ENCODE results near the gene LANCL1. TPM values are rescaled to one million over a fixed set of nuclear protein-coding genes. Genes with fewer than 3 reads are reported as not detected.

LANCL1 gene, protein sequence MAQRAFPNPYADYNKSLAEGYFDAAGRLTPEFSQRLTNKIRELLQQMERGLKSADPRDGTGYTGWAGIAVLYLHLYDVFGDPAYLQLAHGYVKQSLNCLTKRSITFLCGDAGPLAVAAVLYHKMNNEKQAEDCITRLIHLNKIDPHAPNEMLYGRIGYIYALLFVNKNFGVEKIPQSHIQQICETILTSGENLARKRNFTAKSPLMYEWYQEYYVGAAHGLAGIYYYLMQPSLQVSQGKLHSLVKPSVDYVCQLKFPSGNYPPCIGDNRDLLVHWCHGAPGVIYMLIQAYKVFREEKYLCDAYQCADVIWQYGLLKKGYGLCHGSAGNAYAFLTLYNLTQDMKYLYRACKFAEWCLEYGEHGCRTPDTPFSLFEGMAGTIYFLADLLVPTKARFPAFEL
- total RNA-seq (100 to 1,000 TPM in 1 of 2 donors, 10 to 100 TPM in 1; 48.7 to 167 TPM), polyA plus RNA-seq (ENCODE audit: insufficient read length in 2 of 2) (10 to 100 TPM; 60.1 to 74.4 TPM)
- long read RNA-seq, donor 1, full-length matches to known transcripts: 22 of 22 reads
- long read RNA-seq, donor 1, partial matches to known transcripts: 0 of 22 reads
- long read RNA-seq, donor 1, other reads (novel, unspliced or antisense): 0 of 22 reads
- long read RNA-seq, donor 2, full-length matches to known transcripts: 4 of 4 reads
- long read RNA-seq, donor 2, partial matches to known transcripts: 0 of 4 reads
- long read RNA-seq, donor 2, other reads (novel, unspliced or antisense): 0 of 4 reads
- long read RNA-seq, donor 3, full-length matches to known transcripts: 6 of 6 reads
- long read RNA-seq, donor 3, partial matches to known transcripts: 0 of 6 reads
- long read RNA-seq, donor 3, other reads (novel, unspliced or antisense): 0 of 6 reads
- long read RNA-seq, donor 4, full-length matches to known transcripts: 12 of 12 reads
- long read RNA-seq, donor 4, partial matches to known transcripts: 0 of 12 reads
- long read RNA-seq, donor 4, other reads (novel, unspliced or antisense): 0 of 12 reads

DNA sequence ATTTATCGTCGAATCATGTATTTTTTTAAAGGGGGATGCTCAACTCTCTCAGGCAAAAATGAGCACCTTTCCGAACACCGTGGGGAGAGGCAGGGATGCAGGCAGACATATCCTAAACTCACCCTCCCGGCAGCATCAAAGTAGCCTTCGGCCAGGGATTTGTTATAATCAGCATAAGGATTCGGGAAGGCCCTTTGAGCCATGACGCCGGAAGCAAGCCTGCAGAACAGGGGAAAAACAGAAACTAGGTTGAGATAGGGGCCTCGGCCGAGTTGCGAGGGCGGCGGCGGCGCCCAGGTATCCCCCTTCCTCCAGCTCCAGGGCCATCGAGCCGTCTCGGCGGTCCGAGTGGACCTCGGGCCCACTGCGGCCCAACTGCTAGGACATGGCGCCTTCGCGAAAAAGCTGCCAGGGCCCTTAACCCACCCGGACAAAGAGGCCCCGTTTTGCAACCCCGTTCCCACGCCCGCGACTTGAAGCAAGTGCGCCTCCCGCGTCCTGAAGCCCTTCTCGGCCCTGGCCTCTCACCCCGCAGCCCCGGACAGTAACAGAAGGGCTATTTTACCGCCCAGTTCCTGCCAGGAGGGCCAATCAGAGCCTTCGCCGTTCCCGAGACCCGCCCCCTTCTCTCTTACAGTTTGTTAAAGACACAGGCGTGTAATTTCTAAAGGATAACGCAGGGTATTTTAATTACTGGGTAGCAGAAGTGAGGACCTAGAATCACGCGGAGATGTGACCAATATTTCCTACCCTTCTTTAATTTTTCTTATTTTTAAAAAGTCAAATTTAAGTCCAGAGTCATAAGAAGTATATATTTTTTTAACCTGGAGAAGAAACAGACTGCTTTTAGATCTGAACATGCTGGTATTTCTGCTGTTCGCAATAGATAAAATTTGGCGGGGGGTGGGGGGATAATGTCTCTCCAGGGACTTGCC is at the start of gene LANCL1:
TSS of gene LANCL1 (minus strand) at position 566 of the 935 bp plus-strand sequence. CDS start at position 203, 363 bp downstream.
- 0% methylated on average over 33 of the region's 49 CpGs for WGBS (ENCODE audit: insufficient coverage)
- peak; percentile 73 to 98 (median 86) for DNase-seq (ENCODE audit: low read depth in 4 of 6, low spot score in 6 of 6)
- Histone ChIP-seq H3K4me1 (ENCODE audit: control insufficient read depth, insufficient read depth, low read length) (peaks cover 7% of the 10 kb centered on the region), H3K27ac (ENCODE audit: low read depth, low read length) (peak within 1 kb of the TSS; percentile 88), H3K27me3 (ENCODE audit: control insufficient read depth, insufficient read depth, low read length) (no peaks in the 10 kb centered on the region), H3K9me3 (ENCODE audit: control insufficient read depth, insufficient read depth, low read length) (no peaks in the 10 kb centered on the region), H3K4me3 (ENCODE audit: low read depth, low read length) (peak within 1 kb of the TSS; percentile 96), H3K36me3 (ENCODE audit: control insufficient read depth, insufficient read depth, low read length) (peaks cover 4% of the 10 kb centered on the region)

GRCh38 chr2:210524533-210524932 is 48.0 kb upstream of the LANCL1 start:
- DNase-seq (ENCODE audit: low read depth in 4 of 6, low spot score in 6 of 6): no peak
- Histone ChIP-seq H3K27me3 (ENCODE audit: control insufficient read depth, insufficient read depth, low read length) (no peaks in the 10 kb centered on the region), H3K4me1 (ENCODE audit: control insufficient read depth, insufficient read depth, low read length) (no peaks in the 10 kb centered on the region), H3K36me3 (ENCODE audit: control insufficient read depth, insufficient read depth, low read length) (no peaks in the 10 kb centered on the region), H3K9me3 (ENCODE audit: control insufficient read depth, insufficient read depth, low read length) (no peaks in the 10 kb centered on the region), H3K4me3 (ENCODE audit: low read depth, low read length) (no peak overlapping the region), H3K27ac (ENCODE audit: low read depth, low read length) (no peak overlapping the region)

DNA sequence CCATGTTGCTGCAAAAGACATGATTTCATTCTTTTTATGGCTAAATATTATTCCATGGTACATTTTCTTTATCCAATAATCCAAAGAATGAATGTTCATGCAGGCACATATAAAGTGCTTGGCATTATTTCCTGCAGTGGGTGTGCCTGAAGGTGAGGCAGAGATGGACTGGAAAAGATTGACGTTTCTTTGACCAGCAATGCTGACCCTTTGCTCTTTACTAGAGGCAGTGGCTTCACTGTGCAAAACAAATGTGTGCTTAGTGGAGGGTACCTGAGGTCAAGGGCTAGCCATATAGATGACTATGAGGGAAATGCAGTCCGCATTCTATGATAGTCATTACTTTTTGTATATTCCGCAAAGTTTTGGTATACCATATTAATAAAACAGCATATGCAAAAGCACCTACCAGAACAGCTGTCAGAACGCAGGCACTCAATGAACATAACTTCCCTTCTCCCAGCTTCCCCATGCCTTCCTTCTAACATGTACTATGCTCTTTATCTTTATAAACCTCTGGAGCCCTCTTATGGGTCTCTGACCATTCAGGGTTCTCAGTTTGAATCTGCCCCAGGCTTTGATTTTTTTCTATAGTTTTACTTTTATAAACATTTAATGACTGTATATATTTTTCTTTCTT is 47.2 kb upstream of the LANCL1 start:
- Histone ChIP-seq H3K36me3 (ENCODE audit: control insufficient read depth, insufficient read depth, low read length) (no peaks in the 10 kb centered on the region), H3K4me3 (ENCODE audit: low read depth, low read length) (no peak overlapping the region), H3K4me1 (ENCODE audit: control insufficient read depth, insufficient read depth, low read length) (no peaks in the 10 kb centered on the region), H3K27ac (ENCODE audit: low read depth, low read length) (no peak overlapping the region), H3K27me3 (ENCODE audit: control insufficient read depth, insufficient read depth, low read length) (no peaks in the 10 kb centered on the region), H3K9me3 (ENCODE audit: control insufficient read depth, insufficient read depth, low read length) (no peaks in the 10 kb centered on the region)
- no peak for DNase-seq (ENCODE audit: low read depth in 4 of 6, low spot score in 6 of 6)
- WGBS (ENCODE audit: insufficient coverage): 93% methylated on average over 2 of the region's 4 CpGs

DNA sequence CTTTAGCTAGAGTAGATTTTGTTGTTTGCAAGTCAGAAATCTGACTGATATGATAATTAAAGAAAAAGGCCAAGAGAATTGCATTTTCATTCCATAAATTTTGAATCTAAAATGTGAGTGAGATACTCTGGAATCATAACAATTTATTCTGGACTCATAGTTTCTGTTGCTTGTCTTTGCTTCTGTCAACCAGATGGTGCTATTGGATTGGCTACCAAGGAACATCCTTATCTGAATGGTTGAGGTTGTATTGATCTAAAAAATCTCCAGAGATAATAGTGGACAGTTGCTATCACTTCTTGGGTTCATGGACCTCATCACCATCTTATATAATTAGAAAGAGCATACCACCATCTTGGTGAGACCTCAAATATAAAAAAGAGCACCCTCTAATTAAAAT is 45.8 kb upstream of the LANCL1 start:
- no peak for DNase-seq (ENCODE audit: low read depth in 4 of 6, low spot score in 6 of 6)
- H3K4me1 ChIP-seq (ENCODE audit: control insufficient read depth, insufficient read depth, low read length): no peaks in the 10 kb centered on the region

DNA sequence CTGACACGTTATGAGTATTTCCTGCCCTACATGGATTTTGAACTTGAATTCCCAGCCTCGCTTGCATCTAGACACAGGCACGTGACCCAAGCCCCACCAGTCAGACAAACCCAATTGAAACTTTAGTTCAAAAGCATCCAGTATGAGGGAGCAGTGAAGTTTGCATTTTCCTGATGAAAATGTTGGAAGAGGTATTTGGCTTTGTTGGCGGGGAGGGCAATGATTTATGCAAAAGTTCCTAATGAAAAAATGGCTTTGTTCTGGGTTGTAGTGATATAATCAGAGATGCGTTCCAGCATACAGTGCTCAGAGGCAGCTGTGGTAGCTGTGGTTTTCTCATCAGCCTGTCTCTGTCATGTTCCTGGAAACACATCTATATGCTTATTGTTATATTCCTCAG is 43.0 kb upstream of the LANCL1 start:
- H3K27ac ChIP-seq (ENCODE audit: low read depth, low read length): no peak overlapping the region
- WGBS (ENCODE audit: insufficient coverage): 90% methylated on average over 2 of the region's 5 CpGs

More for the DNA sequence above, 45.8 kb upstream of the LANCL1 start:
- Histone ChIP-seq H3K27me3 (ENCODE audit: control insufficient read depth, insufficient read depth, low read length) (no peaks in the 10 kb centered on the region), H3K36me3 (ENCODE audit: control insufficient read depth, insufficient read depth, low read length) (no peaks in the 10 kb centered on the region), H3K27ac (ENCODE audit: low read depth, low read length) (no peak overlapping the region), H3K4me3 (ENCODE audit: low read depth, low read length) (no peak overlapping the region), H3K9me3 (ENCODE audit: control insufficient read depth, insufficient read depth, low read length) (no peaks in the 10 kb centered on the region)

DNA sequence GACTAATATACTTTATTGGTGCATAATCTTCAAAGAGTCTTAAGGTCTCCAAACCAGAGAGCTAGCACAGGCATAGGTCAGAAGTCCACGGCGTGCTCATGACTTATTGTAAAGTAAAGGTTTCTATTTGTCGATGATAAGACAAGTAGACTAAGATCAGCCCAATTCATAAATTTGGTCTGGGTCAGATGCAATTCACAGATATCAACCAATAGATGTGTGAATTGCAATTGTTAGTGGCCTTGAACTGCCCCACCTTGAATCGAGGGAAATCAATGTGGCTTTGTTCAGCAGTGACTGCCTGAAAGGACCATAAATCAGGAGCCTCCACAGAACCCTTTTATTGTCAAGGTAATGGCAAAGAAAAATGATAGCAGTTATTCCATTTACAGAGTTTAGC is 40.7 kb upstream of the LANCL1 start:
- Histone ChIP-seq H3K4me1 (ENCODE audit: control insufficient read depth, insufficient read depth, low read length) (no peaks in the 10 kb centered on the region), H3K27me3 (ENCODE audit: control insufficient read depth, insufficient read depth, low read length) (no peaks in the 10 kb centered on the region), H3K4me3 (ENCODE audit: low read depth, low read length) (no peak overlapping the region), H3K27ac (ENCODE audit: low read depth, low read length) (no peak overlapping the region), H3K9me3 (ENCODE audit: control insufficient read depth, insufficient read depth, low read length) (peaks cover 2% of the 10 kb centered on the region), H3K36me3 (ENCODE audit: control insufficient read depth, insufficient read depth, low read length) (no peaks in the 10 kb centered on the region)
- no CpG with 5 or more reads among the region's 4 CpGs for WGBS (ENCODE audit: insufficient coverage)
- no peak for DNase-seq (ENCODE audit: low read depth in 4 of 6, low spot score in 6 of 6)

More for the DNA sequence above, 43.0 kb upstream of the LANCL1 start:
- H3K4me1 ChIP-seq (ENCODE audit: control insufficient read depth, insufficient read depth, low read length): no peaks in the 10 kb centered on the region
- no peaks in the 10 kb centered on the region for H3K9me3 ChIP-seq (ENCODE audit: control insufficient read depth, insufficient read depth, low read length)
- no peak for DNase-seq (ENCODE audit: low read depth in 4 of 6, low spot score in 6 of 6)
- no peaks in the 10 kb centered on the region for H3K36me3 ChIP-seq (ENCODE audit: control insufficient read depth, insufficient read depth, low read length)
- H3K27me3 ChIP-seq (ENCODE audit: control insufficient read depth, insufficient read depth, low read length): no peaks in the 10 kb centered on the region
- H3K4me3 ChIP-seq (ENCODE audit: low read depth, low read length): no peak overlapping the region

- WGBS (ENCODE audit: insufficient coverage): no CpG with 5 or more reads among the region's 2 CpGs
- Histone ChIP-seq H3K4me1 (ENCODE audit: control insufficient read depth, insufficient read depth, low read length) (no peaks in the 10 kb centered on the region), H3K9me3 (ENCODE audit: control insufficient read depth, insufficient read depth, low read length) (peaks cover 2% of the 10 kb centered on the region), H3K27me3 (ENCODE audit: control insufficient read depth, insufficient read depth, low read length) (no peaks in the 10 kb centered on the region), H3K27ac (ENCODE audit: low read depth, low read length) (no peak overlapping the region), H3K4me3 (ENCODE audit: low read depth, low read length) (no peak overlapping the region), H3K36me3 (ENCODE audit: control insufficient read depth, insufficient read depth, low read length) (no peaks in the 10 kb centered on the region)
- no peak for DNase-seq (ENCODE audit: low read depth in 4 of 6, low spot score in 6 of 6)
These were observed 39.4 kb upstream of the LANCL1 start for GRCh38 chr2:210515911-210516310.

GRCh38 chr2:210503725-210504191 is 27.2 kb upstream of the LANCL1 start:
- H3K4me3 ChIP-seq (ENCODE audit: low read depth, low read length): no peak overlapping the region
- H3K27ac ChIP-seq (ENCODE audit: low read depth, low read length): no peak overlapping the region
- H3K4me1 ChIP-seq (ENCODE audit: control insufficient read depth, insufficient read depth, low read length): no peaks in the 10 kb centered on the region
- H3K9me3 ChIP-seq (ENCODE audit: control insufficient read depth, insufficient read depth, low read length): no peaks in the 10 kb centered on the region
- DNase-seq (ENCODE audit: low read depth in 4 of 6, low spot score in 6 of 6): peak in 3 of 6 donors; percentile 19 to 76 (median 76)
- no peaks in the 10 kb centered on the region for H3K36me3 ChIP-seq (ENCODE audit: control insufficient read depth, insufficient read depth, low read length)
- H3K27me3 ChIP-seq (ENCODE audit: control insufficient read depth, insufficient read depth, low read length): no peaks in the 10 kb centered on the region
- WGBS (ENCODE audit: insufficient coverage): 44% methylated on average over 1 of the region's 5 CpGs

All from spinal cord (tissue), 10 donors.